CD4-positive, alpha-beta T cell treated with Interleukin-2 at 100 ng/mL for 4 hours (primary cell): Measurements from ENCODE around the gene TIMM50.

ENCODE experiments used
- DNase-seq: peaks from one replicate; pipeline ENCODE4 v3.0.0-alpha.2; 2020; ENCODE audit warnings: low spot score

The TIMM50 gene

DNA sequence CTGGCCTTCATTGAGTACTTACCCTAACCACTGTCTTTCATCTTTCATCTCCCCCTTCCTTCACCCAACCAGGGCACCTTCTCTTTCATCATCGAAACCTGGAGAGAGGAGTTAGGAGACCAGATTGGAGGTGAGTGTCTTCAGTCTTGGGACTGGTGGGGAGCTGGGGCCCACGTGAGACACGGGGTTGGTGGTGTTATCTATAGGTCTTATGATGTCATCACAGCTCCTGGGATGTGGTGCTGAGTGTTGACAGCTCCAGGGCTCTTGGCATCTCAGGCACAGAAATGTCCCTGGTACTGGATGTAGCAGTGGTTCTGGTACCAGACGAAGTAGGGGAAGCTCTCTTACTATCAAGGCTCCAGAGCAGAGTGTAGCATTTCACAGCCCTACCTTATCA is 19.9 kb downstream of the TIMM50 start:
- no peak for DNase-seq

DNA sequence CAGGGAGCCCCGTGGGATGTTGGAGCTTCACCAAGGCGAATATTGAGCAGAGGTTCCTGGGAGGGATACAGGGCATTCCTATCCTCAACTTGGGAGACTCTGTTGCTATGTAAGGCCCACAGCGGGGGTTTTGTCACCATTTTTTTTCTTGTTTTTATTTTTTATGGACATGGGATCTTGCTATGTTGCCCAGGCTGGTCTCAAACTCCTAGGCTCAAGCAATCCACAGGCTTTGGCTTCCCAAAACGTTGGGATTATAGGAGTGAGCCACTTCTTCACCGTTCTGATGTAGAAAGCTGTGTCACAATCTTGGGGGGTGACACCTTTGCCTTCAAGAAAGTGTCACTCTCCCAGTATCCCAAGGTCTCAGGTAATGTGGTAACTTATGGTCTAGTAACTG is 20.7 kb downstream of the TIMM50 start:
- no peak for DNase-seq

DNA sequence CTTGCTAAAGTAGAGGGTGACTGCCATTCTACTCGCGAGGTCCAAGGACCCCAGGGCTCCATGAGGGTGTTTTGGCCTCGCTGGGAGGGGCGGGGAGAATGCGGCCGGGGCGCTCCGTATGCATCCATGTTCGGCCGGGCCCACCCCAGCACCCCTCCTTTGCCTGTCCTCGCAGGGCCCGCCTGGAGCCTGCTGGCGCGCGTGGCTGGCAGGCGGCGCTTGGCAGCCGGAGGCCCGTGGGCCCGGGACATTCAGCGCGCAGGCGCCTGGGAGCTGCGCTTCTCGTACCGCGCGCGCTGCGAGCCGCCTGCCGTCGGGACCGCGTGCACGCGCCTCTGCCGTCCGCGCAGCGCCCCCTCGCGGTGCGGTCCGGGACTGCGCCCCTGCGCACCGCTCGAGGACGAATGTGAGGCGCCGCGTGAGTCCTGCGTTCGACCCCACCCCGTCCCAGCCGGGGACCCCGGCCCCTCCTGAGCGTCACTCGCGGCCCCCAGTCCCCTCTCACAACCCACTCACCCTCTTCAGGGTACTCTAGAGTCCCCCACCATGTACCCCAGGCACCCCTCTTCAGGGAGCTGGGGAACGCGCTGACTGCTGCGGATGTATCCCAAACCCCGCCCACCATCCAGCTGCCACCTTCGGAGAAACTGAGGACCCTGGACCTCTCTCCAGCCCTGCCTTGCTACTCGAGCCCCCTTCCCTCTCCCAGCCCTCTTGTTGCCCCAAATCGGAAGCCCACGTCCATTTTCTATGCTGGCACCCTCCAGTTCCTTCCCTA is 22.2 kb downstream of the TIMM50 start:
- peak; percentile 73 for DNase-seq

DNA sequence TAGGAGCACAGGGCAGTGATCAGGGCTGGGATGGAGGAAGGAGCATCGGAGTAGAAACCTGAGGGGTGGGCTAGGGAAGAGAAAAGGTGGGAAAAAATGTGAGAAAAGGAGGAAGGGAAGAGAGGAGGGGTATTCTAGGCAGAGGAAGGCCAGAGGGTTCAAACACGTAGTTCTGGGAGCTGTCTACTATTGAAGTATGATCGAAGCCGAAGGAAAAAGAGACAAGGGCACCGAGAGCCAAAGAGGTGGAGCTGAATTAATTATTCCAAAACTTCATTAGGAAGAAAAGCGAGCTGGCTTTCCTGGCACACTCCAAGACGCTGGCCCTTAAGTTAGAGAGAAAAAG is 25.9 kb downstream of the TIMM50 start:
- no peak for DNase-seq

DNA sequence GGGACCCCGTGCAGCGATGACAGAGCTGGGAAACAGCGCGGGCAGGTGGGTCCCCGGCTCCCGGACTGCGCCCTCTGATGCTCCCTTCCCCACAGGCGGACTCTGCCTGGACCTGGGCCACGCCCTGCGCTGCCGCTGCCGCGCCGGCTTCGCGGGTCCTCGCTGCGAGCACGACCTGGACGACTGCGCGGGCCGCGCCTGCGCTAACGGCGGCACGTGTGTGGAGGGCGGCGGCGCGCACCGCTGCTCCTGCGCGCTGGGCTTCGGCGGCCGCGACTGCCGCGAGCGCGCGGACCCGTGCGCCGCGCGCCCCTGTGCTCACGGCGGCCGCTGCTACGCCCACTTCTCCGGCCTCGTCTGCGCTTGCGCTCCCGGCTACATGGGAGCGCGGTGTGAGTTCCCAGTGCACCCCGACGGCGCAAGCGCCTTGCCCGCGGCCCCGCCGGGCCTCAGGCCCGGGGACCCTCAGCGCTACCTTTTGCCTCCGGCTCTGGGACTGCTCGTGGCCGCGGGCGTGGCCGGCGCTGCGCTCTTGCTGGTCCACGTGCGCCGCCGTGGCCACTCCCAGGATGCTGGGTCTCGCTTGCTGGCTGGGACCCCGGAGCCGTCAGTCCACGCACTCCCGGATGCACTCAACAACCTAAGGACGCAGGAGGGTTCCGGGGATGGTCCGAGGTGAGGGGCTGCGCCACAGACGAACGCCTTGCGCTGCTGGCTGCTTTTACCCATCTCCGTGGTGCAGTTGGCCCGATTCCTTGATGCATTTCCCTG is 26.5 kb downstream of the TIMM50 start:
- DNase-seq, result peak; percentile 40

DNA sequence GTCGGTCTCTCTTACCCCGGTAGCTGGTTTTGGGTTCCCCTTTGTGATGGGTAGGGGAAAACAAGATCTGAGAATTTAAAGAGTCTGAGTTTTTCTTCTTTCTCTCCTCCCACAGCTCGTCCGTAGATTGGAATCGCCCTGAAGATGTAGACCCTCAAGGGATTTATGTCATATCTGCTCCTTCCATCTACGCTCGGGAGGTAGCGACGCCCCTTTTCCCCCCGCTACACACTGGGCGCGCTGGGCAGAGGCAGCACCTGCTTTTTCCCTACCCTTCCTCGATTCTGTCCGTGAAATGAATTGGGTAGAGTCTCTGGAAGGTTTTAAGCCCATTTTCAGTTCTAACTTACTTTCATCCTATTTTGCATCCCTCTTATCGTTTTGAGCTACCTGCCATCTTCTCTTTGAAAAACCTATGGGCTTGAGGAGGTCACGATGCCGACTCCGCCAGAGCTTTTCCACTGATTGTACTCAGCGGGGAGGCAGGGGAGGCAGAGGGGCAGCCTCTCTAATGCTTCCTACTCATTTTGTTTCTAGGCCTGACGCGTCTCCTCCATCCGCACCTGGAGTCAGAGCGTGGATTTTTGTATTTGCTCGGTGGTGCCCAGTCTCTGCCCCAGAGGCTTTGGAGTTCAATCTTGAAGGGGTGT is 27.2 kb downstream of the TIMM50 start:
- no peak for DNase-seq

DNA sequence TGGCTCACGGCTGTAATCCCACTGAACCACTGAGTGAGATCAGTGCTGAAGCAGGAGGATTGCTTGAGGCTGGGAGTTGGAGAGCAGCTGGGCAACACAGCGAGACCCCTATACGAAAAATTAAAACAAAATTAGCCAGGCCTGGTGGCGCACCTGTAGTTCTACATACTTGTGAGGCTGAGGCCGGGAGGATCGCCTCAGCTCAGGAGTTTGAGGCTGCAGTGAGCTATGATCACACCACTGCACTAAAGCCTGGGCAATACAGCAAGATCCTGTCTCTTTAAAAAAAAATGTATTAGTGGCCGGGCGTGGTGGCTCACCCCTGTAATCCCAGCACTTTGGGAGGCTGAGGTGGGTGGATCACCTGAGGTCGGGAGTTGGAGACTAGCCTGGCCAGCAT is 28.0 kb downstream of the TIMM50 start:
- no peak for DNase-seq

DNA sequence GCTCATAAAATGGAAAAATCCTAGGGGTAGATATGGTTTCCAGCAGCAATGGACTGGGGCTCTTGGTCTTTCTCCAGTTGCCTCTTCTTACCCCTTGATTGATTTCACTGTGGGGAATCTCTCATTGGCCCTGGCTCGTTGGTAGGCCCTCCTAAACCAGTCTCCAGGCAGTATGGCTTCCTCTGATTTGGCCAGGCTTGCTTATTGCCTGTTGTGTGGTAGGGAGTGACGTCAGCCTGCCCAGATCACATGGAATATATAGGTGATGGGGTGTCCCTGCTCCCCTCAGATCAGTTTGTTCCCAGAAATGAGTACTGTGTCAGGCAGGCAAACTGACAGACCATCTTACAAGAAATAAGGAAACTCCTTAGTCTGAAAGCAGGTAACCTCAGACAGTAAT is 28.6 kb downstream of the TIMM50 start:
- no peak for DNase-seq

DNA sequence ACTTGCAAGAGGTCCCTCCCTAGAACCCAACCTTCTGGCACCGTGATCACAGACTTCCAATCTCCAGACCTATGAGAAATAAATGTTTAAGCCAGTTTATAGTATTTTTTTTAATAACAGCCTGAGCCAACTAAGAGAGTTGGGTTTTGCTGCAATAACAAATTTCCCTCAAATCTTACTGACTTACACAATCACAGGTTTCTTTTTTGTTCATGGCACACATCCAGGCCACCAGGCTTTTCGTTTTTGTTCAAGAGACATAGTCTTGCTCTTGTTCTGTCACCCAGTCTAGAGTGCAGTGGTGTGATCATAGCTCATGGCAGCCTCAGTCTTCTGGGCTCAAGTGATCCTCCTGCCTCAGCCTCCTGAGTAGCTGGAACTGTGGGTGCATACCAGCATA is 32.4 kb downstream of the TIMM50 start:
- DNase-seq, result no peak

DNA sequence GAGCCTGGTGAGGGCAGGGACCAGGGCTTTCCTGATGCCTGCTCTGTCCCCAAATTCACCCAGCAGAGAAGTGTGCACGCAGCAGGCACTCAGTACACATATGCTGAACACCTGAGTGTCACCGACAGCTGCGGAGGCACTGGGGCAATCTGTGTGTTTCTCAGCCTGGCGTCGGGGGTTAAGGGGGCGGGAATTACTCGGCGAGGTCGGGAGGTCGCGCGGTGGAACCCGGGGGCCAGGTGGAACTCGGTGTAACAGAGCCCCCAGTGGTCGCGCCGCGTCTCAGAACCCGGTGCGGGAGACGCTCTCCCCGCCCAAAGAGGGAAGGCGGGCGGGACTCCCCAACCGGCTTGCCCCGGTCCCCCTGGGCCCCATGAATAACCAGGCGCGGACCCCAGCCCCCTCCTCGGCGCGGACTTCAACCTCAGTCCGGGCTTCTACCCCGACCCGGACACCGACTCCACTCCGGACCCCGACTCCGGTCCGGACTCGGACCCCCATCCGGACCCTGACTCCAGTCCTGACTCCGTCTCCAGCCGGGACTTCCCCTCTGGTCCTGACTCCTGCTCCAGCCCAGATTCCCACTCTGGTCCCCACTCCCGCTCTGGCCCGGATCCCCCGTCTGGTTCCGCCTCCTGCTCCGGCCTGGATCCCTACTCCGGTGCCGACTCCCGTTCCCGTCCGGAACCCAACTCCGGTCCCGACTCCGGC is 34.4 kb downstream of the TIMM50 start, which contains the start of gene SELENOV:
Gene SELENOV, plus strand, starts transcription at position 300 of the 711 bp plus-strand sequence. Its CDS starts 74 bp downstream, at position 374.
- no peak for DNase-seq

DNA sequence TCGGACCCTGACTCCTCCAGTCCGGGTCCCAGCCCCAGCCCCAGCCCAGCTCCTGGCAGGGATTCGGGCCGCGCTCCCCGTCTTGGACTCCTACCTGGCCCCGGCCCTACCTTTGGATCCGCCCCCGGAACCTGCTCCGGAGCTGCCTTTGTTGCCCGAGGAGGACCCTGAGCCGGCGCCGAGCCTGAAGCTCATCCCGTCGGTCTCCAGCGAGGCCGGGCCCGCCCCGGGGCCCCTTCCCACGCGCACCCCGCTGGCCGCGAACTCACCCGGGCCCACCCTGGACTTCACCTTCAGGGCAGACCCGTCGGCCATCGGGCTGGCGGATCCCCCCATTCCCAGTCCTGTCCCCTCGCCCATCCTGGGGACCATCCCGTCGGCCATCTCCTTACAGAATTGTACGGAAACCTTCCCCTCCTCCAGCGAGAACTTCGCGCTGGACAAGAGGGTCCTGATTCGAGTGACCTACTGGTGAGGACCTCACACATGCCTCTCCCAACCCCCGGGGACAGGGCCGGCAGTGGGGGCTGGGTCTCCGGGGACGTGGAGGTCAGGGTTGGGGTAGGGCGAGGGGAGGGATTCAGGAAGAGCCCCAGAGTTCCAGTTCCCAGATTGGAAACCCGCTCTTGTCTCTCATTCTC is 35.0 kb downstream of the TIMM50 start:
- no peak for DNase-seq

DNA sequence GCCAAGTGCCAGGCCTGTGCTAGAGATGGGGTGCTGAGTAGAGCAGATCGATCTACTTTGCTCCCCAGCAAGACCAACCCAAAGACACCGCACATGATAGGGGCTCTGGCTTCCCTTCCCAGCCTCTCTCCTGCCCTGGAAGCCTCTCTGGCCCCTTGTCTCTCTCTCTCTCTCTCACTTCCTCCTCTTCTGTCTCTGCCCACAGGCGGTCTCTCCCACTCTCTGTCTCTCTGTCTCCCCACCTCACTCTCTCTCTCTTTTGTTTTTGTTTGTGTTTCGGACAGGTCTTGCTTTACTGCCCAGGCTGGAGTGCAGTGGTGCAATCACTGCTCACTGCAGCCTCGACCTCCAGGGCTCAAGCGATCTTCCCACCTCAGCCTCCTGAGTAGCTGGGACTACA is 35.6 kb downstream of the TIMM50 start:
- no peak for DNase-seq

DNA sequence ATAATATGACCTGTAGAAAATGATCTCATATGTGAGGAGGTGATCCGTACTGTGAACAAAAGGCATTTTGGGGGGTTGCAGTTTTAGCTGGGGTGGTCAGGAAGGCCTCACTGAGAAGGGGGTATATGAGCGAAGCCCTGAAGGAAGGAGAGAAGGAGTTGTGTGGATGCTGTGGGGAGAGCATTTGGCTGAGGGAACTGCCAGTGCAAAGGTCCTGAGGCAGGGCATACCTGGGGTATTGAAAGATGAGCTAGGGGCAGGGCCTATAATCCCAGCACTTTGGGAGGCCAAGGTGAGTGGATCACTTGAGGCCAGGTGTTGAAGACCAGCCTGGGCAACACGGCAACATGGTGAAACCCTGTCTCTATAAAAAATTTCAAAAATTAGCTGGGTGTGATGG is 36.8 kb downstream of the TIMM50 start:
- no peak for DNase-seq

DNA sequence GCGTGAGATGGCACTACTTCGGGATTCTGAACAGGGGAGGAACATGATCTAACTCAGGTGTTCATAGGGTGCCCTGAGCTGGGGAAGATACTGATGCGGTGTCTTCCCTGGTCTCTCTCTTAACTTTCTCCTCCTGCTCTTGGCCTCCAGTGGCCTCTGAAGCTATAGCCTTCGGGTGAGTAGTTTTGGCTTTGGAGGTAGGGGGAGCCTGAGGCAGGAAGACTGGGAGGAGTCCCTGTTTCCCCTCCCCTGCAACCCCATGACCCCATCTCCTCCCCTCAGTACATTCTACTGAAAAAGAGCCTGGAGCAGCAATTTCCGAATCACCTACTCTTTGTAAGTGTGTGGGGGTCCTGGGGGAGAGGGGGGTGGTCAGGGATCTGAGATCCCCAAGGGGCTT is 37.8 kb downstream of the TIMM50 start:
- no peak for DNase-seq

DNA sequence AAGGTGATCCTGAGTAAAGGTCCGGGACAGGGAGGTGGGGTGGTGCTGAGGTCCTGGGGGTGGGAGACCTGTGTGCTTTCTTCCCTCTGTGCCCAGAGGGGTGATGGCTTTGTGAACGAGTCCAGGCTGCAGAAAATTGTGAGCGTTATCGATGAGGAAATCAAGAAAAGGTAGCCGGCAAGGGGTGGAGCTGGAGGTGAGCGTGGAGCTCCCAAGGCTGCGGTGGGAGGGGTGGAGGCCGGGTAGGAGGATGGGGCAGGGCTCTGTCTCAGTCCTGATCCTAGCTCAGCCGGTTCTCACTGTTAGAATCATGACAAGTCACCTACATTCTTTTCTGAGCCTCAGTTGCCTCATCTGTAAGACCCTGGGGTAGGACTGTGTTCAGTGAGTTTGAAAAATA is 38.3 kb downstream of the TIMM50 start:
- no peak for DNase-seq

DNA sequence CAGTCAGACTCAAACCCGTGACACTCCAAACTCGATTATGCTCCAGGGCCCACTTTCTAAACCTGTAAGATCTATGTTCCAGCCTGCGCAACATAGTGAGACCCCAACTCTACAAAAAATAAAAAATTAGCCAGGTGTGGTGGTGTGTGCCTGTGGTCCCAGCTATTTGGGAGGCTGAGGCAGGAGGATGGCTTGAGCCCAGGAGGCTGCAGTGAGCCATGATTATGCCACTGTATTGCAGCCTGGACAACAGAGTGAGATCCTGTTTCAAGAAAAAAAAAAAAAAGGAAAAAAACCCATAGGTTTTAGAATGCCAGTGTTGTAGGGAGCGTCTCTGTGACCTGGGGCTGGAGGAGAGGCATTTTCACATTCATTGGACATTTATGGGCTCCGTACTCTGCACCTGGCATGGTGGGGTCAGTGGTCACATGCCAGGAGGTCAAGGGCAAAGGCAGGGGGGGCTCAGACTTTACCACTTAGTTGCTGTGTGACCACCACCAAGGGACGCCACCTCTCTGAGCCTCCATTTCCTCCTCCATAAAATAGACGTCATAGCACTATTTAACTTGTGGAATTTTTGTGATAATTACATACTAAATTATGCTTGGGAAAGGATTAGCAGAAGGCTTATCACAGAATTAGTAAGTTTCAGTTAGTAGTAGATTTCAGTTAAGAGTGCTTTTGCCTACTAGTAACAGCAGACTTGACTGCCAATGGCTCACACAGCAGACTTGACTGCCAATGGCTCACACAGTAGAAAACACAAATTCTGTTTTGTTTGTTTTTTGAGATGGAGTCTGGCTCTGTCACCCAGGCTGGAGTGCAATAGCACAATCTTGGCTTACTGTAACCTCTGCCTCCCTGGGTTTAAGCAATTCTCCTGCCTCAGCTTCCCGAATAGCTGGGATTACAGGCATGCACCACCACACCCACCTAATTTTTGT is 40.2 kb downstream of the TIMM50 start:
- no peak for DNase-seq

DNA sequence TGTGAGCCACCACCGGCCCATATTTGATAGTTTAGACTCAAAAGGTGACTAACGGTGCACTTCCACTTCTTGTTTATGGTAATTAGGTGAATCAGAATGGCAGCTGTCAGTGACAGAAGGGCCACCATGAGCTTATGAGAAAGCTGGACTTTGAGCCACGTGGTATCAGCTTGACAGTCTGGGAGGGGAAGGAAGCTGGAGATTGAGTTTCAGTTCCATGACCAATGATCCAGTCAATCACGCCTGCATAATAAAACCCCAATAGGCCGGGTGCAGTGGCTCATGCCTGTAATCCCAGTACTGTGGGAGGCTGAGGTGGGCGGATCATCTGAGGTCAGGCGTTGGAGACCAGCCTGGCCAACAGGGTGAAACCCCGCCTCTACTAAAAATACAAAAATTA is 43.9 kb downstream of the TIMM50 start:
- DNase-seq, result no peak

DNA sequence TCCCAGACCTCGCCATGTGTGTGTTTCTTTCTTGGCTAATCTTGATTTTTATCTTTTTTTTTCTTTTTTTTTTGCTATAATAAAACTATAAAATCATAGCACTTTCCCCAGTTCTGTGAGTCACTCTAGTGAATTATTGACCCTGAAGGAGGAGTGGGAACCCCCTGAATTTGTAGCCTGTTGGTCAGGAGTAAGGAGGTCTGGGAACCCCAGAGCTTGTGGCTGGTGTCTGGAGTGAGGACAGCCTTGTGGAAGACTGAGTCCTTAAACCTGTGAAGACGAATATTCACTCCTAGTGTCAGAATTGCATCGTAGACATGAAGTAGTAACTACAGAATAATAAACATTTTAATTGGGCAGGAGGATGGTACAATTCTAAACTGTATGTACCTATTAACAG is 44.6 kb downstream of the TIMM50 start:
- no peak for DNase-seq

DNA sequence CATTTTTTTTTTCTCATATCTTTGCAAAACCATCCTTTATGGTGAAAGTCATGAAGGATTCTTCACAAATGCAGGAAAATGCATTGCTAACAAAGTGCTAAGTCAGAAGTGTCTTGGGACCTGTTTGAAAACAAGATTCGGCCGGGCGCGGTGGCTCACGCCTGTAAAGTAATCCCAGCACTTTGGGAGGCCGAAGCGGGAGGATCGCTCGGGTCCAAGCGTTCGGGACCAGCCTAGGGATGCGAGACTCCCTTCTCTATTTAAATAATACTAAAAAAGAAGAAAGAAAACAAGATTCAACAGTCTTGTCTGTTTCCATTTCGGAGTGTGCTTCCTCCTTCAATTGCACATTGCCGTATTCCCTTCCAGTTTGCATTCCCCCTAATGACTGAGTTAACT is 51.2 kb downstream of the TIMM50 start:
- no peak for DNase-seq

DNA sequence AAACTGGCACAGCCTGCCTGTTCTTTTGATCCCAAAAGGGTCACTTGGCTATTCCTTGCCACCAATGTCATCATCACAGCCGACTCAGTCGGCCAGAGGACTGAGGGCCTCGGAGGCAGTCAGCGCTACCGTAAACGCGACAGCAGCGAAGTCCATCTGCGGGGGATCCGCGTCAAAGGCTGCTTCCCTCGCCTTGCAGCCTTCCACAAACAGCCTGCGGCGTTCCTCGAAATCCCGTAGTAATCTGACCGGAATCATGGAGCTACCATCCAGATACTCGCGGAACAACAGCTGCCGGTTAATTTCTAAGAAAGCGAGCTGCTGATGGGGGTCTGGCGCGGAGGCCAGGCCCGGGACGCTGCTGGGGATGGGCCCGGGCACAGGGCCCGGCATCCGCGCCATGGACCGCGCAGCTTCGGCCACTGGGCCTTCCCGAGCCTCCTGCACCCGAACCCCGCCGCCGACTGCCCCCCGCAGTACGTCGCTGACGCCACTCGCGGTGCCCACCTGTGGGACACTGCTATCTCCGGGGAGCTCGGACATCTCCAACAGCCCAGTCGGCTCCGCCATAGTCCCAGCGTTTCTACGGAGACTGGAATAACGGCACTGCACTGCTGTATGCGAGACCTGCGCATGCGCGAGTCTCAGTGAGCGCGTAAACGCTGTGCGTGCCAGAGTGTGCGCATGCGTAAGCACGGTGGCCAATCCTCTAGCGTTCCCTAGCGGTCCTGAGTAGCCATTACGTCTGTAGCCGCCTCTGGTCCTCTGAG is 51.8 kb downstream of the TIMM50 start, which contains the start of gene EID2B:
Gene EID2B, minus strand, starts transcription at position 620 of the 770 bp plus-strand sequence. Its CDS starts 50 bp downstream, at position 570.
- DNase-seq, result peak; percentile 95
